Measurements from ENCODE around the gene ARHGEF9.

Gene ARHGEF9

DNA sequence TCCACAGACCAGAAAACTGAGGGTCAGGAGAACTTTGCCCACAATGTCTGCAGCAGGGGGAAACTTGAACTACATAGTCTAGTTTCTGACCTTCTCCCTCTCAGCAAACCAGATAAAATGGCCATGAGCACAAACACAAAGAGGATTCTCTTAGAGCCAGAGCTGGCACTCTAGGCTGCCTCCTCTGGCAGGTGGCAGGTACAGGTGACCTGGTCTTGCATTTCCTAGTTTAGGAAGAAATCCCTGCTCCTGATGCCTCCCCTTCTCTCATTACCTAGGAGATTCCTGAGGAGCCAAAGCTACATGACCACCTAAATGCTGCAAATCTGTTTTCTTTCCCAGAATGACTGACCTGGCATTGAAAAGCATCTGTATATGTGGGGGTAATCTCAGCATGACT, 45.1 kb downstream of the ARHGEF9 start:
- no peak for TF ChIP-seq JUND (IDR thresholded peaks at IDR 0.05; ENCODE audit: low read depth)
- DNase-seq (ENCODE audit: low read depth in 1 of 2, low spot score in 1 of 2): no peak
- in situ Hi-C loops (cut with HindIII; ENCODE audit: low pct_unique_long_range_greater_than_20kb, low sequenced_read_pairs): no loop called here

DNA sequence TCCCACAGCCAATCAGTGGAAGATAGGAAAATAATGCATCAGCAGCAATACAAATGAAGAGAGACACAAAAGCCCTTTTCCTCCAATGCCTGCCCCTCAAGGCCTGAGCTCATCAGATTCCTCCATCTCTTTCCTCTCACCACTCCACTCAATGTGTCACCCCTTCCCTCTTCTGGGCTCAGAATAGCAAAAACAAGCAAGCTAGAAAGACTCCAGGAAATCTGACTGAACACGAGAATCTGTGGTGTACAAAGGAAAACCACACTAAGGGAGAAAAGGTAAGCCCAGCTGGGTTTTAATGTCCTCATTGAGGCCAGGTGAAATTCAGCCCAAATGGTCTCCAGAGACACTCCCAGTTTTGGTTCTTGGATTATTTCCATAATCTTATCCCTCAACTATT, 46.3 kb downstream of the ARHGEF9 start:
- TF ChIP-seq JUND (IDR thresholded peaks at IDR 0.05; ENCODE audit: low read depth): no peak
- in situ Hi-C loops (cut with HindIII; ENCODE audit: low pct_unique_long_range_greater_than_20kb, low sequenced_read_pairs): no loop called here
- no peak for DNase-seq (ENCODE audit: low read depth in 1 of 2, low spot score in 1 of 2)

DNA sequence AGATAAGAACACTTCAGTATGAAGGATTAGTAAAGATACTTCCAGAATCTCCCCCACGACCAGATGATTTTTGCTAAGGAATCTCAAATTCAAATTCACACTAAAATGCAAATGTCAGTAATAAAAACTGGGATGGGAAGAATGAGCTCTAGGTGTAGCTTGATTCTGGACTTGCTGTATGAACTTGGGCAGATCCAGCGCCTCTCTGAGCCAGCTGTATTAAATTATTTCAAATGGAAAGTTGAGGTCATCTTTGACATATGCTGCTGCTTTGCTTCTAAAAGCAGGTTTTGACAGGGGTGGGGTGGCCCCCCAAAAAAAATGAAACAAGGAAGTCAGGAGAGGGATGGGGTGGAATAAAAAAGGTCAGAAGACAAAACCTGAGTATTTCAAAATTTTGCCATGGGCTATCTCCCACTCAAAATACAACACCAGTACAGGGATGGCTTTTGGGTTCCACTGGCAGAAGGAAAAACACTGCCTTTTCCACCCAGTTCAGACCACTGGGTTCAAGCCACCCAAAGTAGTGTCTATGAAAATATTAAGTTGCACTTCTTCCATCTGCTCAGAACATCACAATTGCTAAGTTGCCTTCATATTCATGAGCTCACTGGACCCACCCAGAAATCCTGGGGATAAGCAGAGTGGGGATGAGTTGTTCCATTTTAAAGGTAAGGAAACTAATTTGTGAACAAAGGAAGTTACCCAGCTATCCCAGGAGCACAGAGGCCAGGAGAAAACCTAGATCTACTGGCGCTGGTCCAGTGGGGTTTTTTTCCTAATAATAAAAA, 47.7 kb downstream of the ARHGEF9 start:
- no peak for DNase-seq (ENCODE audit: low read depth in 1 of 2, low spot score in 1 of 2)
- no peak for TF ChIP-seq JUND (IDR thresholded peaks at IDR 0.05; ENCODE audit: low read depth)
- in situ Hi-C loops (cut with HindIII; ENCODE audit: low pct_unique_long_range_greater_than_20kb, low sequenced_read_pairs): no loop called here

DNA sequence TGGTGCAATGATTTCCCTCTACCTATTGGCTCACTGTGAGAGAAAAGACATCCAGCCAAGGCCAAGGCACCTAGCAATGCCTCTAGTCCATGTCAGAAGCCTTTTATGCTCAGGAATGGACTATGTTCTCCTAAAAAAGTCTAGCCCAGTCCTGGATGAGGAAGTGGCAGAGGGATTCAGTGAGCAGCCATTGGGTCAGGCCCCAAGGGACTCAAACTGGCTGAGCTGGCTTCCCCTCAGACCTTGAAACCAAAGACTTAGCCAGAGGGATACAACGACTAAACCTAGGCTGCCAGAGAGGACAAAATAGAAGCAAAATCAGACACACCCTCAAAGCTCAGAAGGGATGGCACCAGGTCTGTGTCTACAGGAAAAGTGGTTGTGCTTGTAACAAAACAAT, 49.1 kb downstream of the ARHGEF9 start:
- DNase-seq (ENCODE audit: low read depth in 1 of 2, low spot score in 1 of 2): no peak
- no peak for TF ChIP-seq JUND (IDR thresholded peaks at IDR 0.05; ENCODE audit: low read depth)
- in situ Hi-C loops (cut with HindIII; ENCODE audit: low pct_unique_long_range_greater_than_20kb, low sequenced_read_pairs): no loop called here

DNA sequence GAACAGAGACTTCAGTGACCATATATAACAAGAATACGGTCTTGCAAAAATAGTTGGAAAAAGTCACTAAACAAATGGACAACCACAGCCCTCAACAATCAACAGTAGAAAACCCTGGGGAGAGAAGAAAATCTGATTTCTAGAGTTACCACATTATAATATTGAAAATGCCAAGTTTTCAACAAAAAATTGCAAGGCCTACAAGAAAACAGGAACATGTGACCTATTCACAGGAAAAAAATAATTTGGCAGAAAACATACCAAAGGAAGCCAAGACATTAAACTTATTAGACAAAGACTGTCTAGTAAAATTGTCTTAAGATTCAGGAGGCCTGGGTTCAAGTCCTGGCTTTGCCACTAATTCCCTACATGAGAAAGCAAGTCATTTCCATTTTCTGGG, 64.7 kb downstream of the ARHGEF9 start:
- DNase-seq (ENCODE audit: low read depth in 1 of 2, low spot score in 1 of 2): no peak
- no peak for TF ChIP-seq JUND (IDR thresholded peaks at IDR 0.05; ENCODE audit: low read depth)
- in situ Hi-C loops (cut with HindIII; ENCODE audit: low pct_unique_long_range_greater_than_20kb, low sequenced_read_pairs): no loop called here

DNA sequence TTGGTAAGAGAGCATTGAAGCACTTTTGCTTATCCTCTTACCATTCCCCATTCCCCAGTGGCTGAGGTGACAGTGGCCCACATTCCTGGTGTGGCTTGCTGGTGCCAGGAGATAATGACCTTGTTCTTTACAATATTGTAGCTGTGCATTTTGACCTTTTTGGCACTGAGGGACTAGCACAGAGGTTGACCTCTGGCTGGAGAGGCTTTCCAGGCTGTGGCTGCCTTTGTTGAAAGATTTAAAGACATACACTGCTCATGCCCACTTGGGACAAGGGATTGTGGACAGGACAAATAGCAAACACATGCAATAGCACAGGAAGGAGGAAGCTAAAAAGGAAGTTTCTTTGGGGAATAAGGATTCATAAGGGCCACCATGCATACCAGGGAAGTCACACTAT, 65.4 kb downstream of the ARHGEF9 start:
- DNase-seq (ENCODE audit: low read depth in 1 of 2, low spot score in 1 of 2): no peak
- TF ChIP-seq JUND (IDR thresholded peaks at IDR 0.05; ENCODE audit: low read depth): no peak
- in situ Hi-C loops (cut with HindIII; ENCODE audit: low pct_unique_long_range_greater_than_20kb, low sequenced_read_pairs): no loop called here

DNA sequence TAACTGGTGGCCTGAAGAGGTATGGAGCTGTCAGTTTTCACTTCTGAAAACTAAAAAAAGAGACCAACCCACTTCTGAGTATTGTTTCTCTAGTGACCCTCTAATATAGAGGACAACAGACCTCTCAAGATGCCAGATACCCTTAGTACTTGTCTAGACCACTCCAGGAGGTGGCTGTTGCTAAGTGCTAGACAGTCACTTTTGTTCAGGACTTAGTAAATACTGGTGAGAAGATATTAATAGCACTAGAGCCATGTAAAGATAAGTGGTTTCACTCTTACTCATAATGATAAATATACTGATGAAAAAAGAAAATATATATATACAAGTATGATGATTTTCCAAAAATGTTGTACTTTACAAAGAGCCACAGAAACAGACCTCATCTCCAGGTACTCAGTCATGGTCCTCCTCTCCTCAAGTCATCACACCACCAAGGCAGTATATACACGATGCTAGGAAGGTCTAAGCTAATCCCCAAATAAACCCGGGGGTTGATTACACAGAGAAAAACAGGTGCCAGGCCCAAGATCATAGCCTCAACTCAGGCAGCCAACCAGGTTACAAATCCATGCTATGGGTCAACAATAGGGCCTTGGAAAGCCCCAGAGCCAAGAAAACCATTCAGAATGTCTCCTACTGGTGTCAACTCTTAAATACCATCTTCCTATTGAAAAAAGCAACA, 66.9 kb downstream of the ARHGEF9 start:
- no peak for DNase-seq (ENCODE audit: low read depth in 1 of 2, low spot score in 1 of 2)
- TF ChIP-seq JUND (IDR thresholded peaks at IDR 0.05; ENCODE audit: low read depth): no peak
- in situ Hi-C loops (cut with HindIII; ENCODE audit: low pct_unique_long_range_greater_than_20kb, low sequenced_read_pairs): no loop called here

DNA sequence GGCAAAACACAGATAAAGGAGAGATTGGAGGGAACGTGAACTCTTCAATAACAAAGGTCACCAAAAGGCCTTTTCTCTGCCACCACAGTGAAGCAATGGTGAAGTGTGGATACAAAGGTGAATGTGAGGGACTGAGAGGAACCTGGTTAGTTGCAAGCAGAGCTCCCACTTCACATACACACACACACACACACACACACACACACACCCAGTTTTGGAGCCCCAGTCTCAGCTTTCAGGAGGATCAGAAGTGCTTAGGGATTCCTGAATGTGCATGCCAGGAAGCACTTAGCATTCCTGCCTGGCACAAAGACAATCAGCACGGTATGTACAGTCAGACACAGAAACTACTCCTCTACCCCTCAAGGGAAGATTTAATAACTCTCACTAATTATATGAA, 71.5 kb downstream of the ARHGEF9 start:
- DNase-seq (ENCODE audit: low read depth in 1 of 2, low spot score in 1 of 2): no peak
- no peak for TF ChIP-seq JUND (IDR thresholded peaks at IDR 0.05; ENCODE audit: low read depth)
- in situ Hi-C loops (cut with HindIII; ENCODE audit: low pct_unique_long_range_greater_than_20kb, low sequenced_read_pairs): no loop called here

DNA sequence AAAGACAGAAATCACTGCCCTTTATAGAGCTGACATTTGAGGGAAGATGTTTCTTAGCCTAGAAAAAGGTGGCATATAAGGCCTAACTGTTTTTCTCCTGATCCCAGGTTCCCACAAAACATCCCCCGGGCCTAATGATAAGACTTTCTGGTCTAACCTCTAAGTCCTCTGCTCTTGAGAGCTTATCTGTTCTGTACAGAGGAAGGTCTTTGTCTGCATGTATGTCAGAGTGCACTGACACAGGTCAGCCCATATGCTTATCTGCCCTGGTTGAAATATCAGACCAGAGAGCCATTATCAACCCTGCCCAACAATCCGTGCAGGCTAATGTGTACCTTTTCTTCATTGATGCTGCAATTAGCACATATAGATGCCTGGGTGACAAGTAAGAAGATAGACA, 76.2 kb downstream of the ARHGEF9 start:
- in situ Hi-C loops (cut with HindIII; ENCODE audit: low pct_unique_long_range_greater_than_20kb, low sequenced_read_pairs): no loop called here
- no peak for TF ChIP-seq JUND (IDR thresholded peaks at IDR 0.05; ENCODE audit: low read depth)
- no peak for DNase-seq (ENCODE audit: low read depth in 1 of 2, low spot score in 1 of 2)

DNA sequence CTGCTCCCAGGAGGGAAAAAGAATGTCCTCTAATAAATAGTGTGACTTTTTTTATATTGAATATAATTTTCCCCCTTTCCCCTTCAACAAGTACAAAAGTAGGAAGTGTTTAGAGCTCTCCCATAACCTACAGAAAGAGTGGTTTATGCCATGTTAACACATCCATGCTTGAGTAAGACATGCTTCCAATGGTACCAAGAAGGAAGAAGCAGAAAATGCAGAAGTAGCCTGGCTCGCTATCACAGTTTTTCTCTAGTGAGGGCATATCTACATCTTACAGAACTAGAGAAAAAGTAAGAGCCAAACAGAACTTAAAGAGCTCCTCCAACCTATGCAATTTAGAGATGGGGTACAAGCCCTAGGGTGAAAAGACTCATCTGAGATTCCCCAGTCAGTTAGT, 82.5 kb downstream of the ARHGEF9 start:
- in situ Hi-C loops (cut with HindIII; ENCODE audit: low pct_unique_long_range_greater_than_20kb, low sequenced_read_pairs): no loop called here
- no peak for DNase-seq (ENCODE audit: low read depth in 1 of 2, low spot score in 1 of 2)
- no peak for TF ChIP-seq JUND (IDR thresholded peaks at IDR 0.05; ENCODE audit: low read depth)

DNA sequence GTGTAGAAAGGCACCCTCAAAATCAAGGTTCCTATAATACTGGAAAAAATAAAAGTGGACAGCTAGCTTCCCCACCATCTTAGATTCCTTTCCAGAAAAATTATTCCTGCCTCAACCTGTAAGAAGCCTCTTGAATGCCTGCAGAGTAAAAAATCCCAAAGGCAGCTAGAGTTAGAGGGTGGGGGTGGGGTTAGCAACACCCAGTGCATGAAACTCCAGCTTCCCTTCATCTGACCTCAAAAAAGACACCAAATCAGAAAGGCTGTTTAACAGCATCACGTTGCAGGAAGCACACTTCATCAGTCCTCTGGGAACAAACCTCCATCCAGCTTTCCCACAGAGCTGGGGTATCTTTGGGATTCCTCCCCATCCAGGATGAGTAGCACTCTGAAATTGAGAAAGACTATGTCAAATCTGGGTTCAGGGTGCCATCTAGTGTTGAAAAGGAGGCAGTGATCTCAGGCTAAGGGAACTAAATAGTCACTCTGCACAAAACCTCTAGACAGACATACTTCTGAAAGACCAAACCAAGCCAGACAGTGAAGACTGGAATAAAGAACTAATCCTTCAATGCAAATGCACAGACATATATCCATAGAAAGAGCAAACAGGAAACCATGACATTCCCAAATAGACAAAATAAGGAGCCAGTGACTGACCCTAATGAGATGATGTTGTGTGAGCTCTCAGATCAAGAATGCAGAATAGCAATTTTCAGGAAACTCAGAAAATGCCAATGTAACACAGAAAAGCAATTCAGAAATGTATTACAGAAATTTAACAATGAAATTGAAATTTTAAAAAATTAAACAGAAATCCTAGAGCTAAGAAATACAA, 97.9 kb downstream of the ARHGEF9 start:
- no peak for TF ChIP-seq JUND (IDR thresholded peaks at IDR 0.05; ENCODE audit: low read depth)
- in situ Hi-C loops (cut with HindIII; ENCODE audit: low pct_unique_long_range_greater_than_20kb, low sequenced_read_pairs): no loop called here
- peak; percentile 1 to 46 for DNase-seq (ENCODE audit: low read depth in 1 of 2, low spot score in 1 of 2)

DNA sequence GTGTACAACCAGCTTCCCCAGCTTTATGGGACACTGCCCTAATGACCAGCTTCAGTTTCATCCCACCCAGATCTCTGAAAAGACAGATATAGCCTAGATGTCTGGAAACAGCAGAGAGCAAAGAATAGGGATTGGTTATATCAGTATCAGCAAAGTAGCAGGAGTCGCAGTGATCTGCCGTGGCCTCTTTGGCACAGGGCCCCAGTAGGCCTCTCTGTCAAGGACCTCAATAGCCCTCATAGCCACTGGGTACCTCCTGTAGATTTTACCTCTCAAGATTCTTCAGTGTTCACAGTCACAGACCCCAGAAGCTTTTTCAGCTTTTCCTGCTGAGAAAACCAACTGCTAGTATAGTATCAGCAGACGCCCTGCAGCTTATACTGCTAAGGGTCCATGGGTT, 104.6 kb downstream of the ARHGEF9 start:
- TF ChIP-seq JUND (IDR thresholded peaks at IDR 0.05; ENCODE audit: low read depth): no peak
- DNase-seq (ENCODE audit: low read depth in 1 of 2, low spot score in 1 of 2): no peak
- in situ Hi-C loops (cut with HindIII; ENCODE audit: low pct_unique_long_range_greater_than_20kb, low sequenced_read_pairs): no loop called here

DNA sequence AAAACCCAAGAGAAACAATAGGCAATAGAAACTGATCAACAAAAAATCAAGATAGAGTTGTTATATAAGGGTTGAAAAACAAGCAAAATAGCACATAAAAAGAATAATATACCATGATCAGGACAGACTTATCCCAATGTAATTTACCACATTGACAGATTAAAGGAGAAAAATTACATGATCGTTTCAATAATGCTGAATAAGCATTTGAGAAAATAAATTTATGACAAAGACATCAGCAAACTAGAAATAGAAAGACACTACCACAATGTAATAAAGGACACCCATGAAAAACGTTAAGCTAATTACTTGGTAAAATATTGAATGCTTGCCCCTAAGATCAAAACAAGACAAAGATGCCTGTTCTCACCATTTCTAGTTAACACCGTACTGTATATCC, 105.6 kb downstream of the ARHGEF9 start:
- DNase-seq (ENCODE audit: low read depth in 1 of 2, low spot score in 1 of 2): no peak
- in situ Hi-C loops (cut with HindIII; ENCODE audit: low pct_unique_long_range_greater_than_20kb, low sequenced_read_pairs): no loop called here
- no peak for TF ChIP-seq JUND (IDR thresholded peaks at IDR 0.05; ENCODE audit: low read depth)

All from T47D (cell line).